GM12878 (cell line): ENCODE measurements around the gene PTPN2. TPM values are rescaled to one million over a fixed set of nuclear protein-coding genes. Genes with fewer than 3 reads are reported as not detected.

Source experiments
- ATAC-seq: fragments of 200-7000 bp; cut with Tn5 transposase; 3 replicates; pipeline ENCODE4 v1.9.1; 2020; ENCODE audit warnings: mild to moderate bottlenecking, moderate library complexity
- BruUV-seq: library from RNA; stranded (reverse); fragments of 400-500 nt; replicated peaks from 2 replicates; lab custom pipeline; 2021; lab: Mats Ljungman, UMichigan
- CTCF ChIA-PET: fragments of 300-600 bp; sonication (Branson Sonifier 250); formaldehyde crosslinking; extraction: SDS; loops from one replicate; lab custom pipeline; 2021; ENCODE audit warnings: inconsistent platforms; lab: Yijun Ruan, JAX
- POLR2A ChIA-PET: fragments of 350-600 bp; formaldehyde crosslinking; extraction: SDS; loops from one replicate; lab custom pipeline; 2021; ENCODE audit warnings: inconsistent platforms; lab: Charles Lee
- RAD21 ChIA-PET: fragments of 300-600 bp; sonication (Branson Sonifier 250); formaldehyde crosslinking; loops from one replicate; lab custom pipeline; 2023; ENCODE audit warnings: antibody characterized with exemption; ENCODE audit not compliant: unreplicated experiment; lab: Charles Lee
- SMC1A ChIA-PET: fragments of 300-600 bp; sonication (Branson Sonifier 250); formaldehyde crosslinking; loops from one replicate; lab custom pipeline; 2023; ENCODE audit not compliant: unreplicated experiment, uncharacterized antibody; lab: Charles Lee
- DNase-seq: peaks from one replicate; pipeline ENCODE4 v3.0.0-alpha.2; 2011; ENCODE audit warnings: low read depth, low spot score
- FAIRE-seq: peaks from 3 replicates; lab custom pipeline; 2011; peaks lifted over from hg19 to GRCh38; lab: Jason Lieb, UNC
- H2AFZ ChIP-seq: 2 replicates; pipeline ENCODE4 v1.6.0; 2011; ENCODE audit warnings: low read depth, low read length, control low read depth; ENCODE audit not compliant: control insufficient read depth
- H3K27ac ChIP-seq: 2 replicates; pipeline ENCODE4 v1.5.1; 2011; ENCODE audit warnings: control low read depth; ENCODE audit not compliant: control insufficient read depth, insufficient read depth
- H3K27me3 ChIP-seq, 2 experiments: replicated peaks in 1 of 2; 2 replicates each; pipeline versions ENCODE4 v1.6.0 to v1.6.1; 2011; ENCODE audit warnings: low read length in 1 of 2; ENCODE audit not compliant: control insufficient read depth in 2 of 2, insufficient read depth in 2 of 2
- H3K36me3 ChIP-seq, 2 experiments: 2 replicates each; pipeline ENCODE4 v1.5.1; 2011; ENCODE audit warnings: low read length in 1 of 2; ENCODE audit not compliant: control insufficient read depth in 2 of 2, insufficient read depth in 2 of 2
- H3K4me1 ChIP-seq: 2 replicates; pipeline ENCODE4 v1.6.1; 2011; ENCODE audit warnings: mild to moderate bottlenecking, low read length, moderate library complexity, mixed read lengths; ENCODE audit not compliant: control insufficient read depth, insufficient read depth
- H3K4me2 ChIP-seq: 2 replicates; pipeline ENCODE4 v1.6.0; 2011; ENCODE audit warnings: control low read depth; ENCODE audit not compliant: control insufficient read depth, insufficient read depth
- H3K4me3 ChIP-seq: fragments of 200-600 bp; sonication (generic); 2 replicates; pipeline ENCODE4 v1.5.1; 2016
- H3K79me2 ChIP-seq: 2 replicates; pipeline ENCODE4 v1.6.0; 2011; ENCODE audit warnings: low read length; ENCODE audit not compliant: control insufficient read depth, insufficient read depth
- H3K9ac ChIP-seq: 2 replicates; pipeline ENCODE4 v1.8.0; 2011; ENCODE audit warnings: low read length, control low read depth, mixed read lengths; ENCODE audit not compliant: control insufficient read depth, insufficient read depth
- H3K9me3 ChIP-seq: replicated peaks from 3 replicates; pipeline ENCODE4 v1.5.1; 2011; ENCODE audit warnings: mild to moderate bottlenecking, low read length; ENCODE audit not compliant: control insufficient read depth, insufficient read depth
- H4K20me1 ChIP-seq: 2 replicates; pipeline ENCODE4 v1.6.0; 2011; ENCODE audit not compliant: control insufficient read depth, insufficient read depth
- BRCA1 ChIP-seq: IDR thresholded peaks from 2 replicates; pipeline ENCODE4 v1.6.1; 2011; ENCODE audit warnings: low read depth, low read length, improper control_type of control experiment
- CHD1 ChIP-seq: IDR thresholded peaks from 2 replicates; pipeline ENCODE4 v1.6.1; 2012; ENCODE audit warnings: low read depth, low read length, improper control_type of control experiment
- EGR1 ChIP-seq, 2 experiments: IDR thresholded peaks; 1 replicate in 1 of 2; 2 replicates in 1 of 2; pipeline ENCODE4 v1.6.1; 2011 to 2012; ENCODE audit warnings: low read depth in 2 of 2, low read length in 2 of 2, borderline replicate concordance in 1 of 2, mild to moderate bottlenecking in 1 of 2, moderate library complexity in 1 of 2
- GATAD2B ChIP-seq: fragments of 450-650 bp; conservative IDR thresholded peaks from 2 replicates; pipeline ENCODE4 v1.6.1; 2017; ENCODE audit warnings: low read depth, mild to moderate bottlenecking, moderate library complexity
- MTA3 ChIP-seq: IDR thresholded peaks from 2 replicates; pipeline ENCODE4 v1.6.1; 2012; ENCODE audit warnings: low read length, inconsistent platforms, borderline replicate concordance
- NFYB ChIP-seq: IDR thresholded peaks from 2 replicates; pipeline ENCODE4 v1.6.1; 2011; ENCODE audit warnings: low read depth, mild to moderate bottlenecking, low read length, improper control_type of control experiment, moderate library complexity; ENCODE audit not compliant: insufficient read depth
- RAD21 ChIP-seq: IDR thresholded peaks from 2 replicates; pipeline ENCODE4 v1.6.1; 2011; ENCODE audit warnings: mild to moderate bottlenecking, low read depth, low read length, moderate library complexity; ENCODE audit not compliant: insufficient read depth
- RCOR1 ChIP-seq: conservative IDR thresholded peaks from 2 replicates; pipeline ENCODE4 v1.6.1; 2012; ENCODE audit warnings: low read depth, low read length, improper control_type of control experiment
- STAT1 ChIP-seq: fragments of 450-650 bp; conservative IDR thresholded peaks from 2 replicates; pipeline ENCODE4 v1.6.1; 2014; ENCODE audit warnings: antibody characterized with exemption, mild to moderate bottlenecking
- WGBS: methylation state at CpG from one replicate; pipeline ENCODE4 v1.1.6; 2016; ENCODE audit warnings: low lambda C conversion rate; ENCODE audit not compliant: insufficient replicate concordance, insufficient coverage; ENCODE audit errors: missing lambda C conversion rate; 5-methylcytosine and 5-hydroxymethylcytosine counted together
- in situ Hi-C: fragments of 300-500 bp; cut with MboI; formaldehyde crosslinking; loops from 9 replicates; pipeline ENCODE4 v1.14.3; 2018; ENCODE audit warnings: mixed read lengths
- intact Hi-C: fragments of 100-400 bp; cut with micrococcal nuclease; formaldehyde crosslinking; loops from one replicate; pipeline ENCODE4 v1.14.2; 2022; ENCODE audit not compliant: unreplicated experiment
- polyA plus RNA-seq, 11 experiments: library from polyadenylated mRNA; depleted of rRNA in 4 of 11; unstranded in 6 of 11; stranded (reverse) in 5 of 11; fragments of >200 nt; fragmentation: Nextera tagmentation in 4 of 11; fragmentation: Illumina TruSeq in 1 of 11; extraction: Ambion mirVana in 4 of 11; extraction: Trizol in 1 of 11; gene quantifications; 1 replicate in 1 of 11; 2 replicates in 10 of 11; pipeline versions ENCODE4 v1.2.1 to v1.2.3, GENCODE V29; 2011 to 2016; ENCODE audit warnings: inconsistent platforms in 2 of 11, missing spikeins in 2 of 11, low read depth in 1 of 11
- total RNA-seq, 4 experiments: library from RNA; depleted of rRNA in 3 of 4; stranded (reverse); fragments of >200 nt in 3 of 4; fragmentation: Illumina TruSeq in 1 of 4; extraction: Trizol in 1 of 4; gene quantifications; 2 replicates each; pipeline versions ENCODE4 v1.2.1 to v1.2.3, GENCODE V29; 2013 to 2021
- TF ChIP-seq, protein P1 (sequence below): IDR thresholded peaks from 2 replicates; pipeline ENCODE4 v1.6.1; 2011; ENCODE audit warnings: low read depth, mild to moderate bottlenecking, low read length, moderate library complexity, borderline replicate concordance; ENCODE audit errors: extremely low read depth
- TF ChIP-seq, protein P2 (sequence below): IDR thresholded peaks from 2 replicates; pipeline ENCODE4 v1.6.1; 2011; ENCODE audit warnings: mild to moderate bottlenecking, low read depth, low read length, moderate library complexity; ENCODE audit not compliant: insufficient replicate concordance

PTPN2 gene
- total and polyA plus RNA-seq, 10 of the 15 experiments (the other 5 are each of a cell fraction or from before 2014, with no cell fraction given) = 46.5 to 86.7 (median 64.6) TPM

DNA sequence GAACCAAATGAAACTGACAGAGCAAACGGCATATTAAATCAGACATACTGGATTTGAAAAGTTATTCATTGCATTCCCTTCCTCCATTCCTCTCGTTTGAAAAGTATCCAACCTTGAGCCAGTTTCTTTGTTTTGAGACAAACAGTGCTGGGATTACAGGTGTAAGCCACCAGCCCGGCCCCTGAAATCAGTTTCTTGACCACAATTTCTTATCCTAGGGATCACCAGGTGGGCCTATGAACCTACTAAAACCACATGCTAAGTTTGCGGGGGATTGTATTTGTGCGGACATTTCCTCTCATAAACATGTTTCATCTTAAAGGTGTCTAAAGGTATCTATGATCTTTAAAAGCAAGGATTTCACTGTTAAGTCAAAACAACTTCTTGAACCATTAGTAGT lies 11.6 kb downstream of the PTPN2 start:
- DNase-seq (no peak), ATAC-seq (no peak), FAIRE-seq (no peak)
- Histone ChIP-seq H3K4me2 (peak overlapping the region; percentile 63; the same call in 1 of the 2 replicates), H3K9me3 (no peaks in the 10 kb centered on the region), H3K9ac (no peak overlapping the region), H3K36me3 (no peaks in the 10 kb centered on the region; a peak in 1 of 4 replicates), H3K27me3 (no peaks in the 10 kb centered on the region), H2AFZ (no peak overlapping the region), H4K20me1 (no peaks in the 10 kb centered on the region), H3K4me3 (no peak overlapping the region), H3K4me1 (peaks cover 16% of the 10 kb centered on the region), H3K27ac (no peak overlapping the region), H3K79me2 (peaks cover 54% of the 10 kb centered on the region)
- POLR2A ChIA-PET = no interaction called here
- SMC1A ChIA-PET = interaction anchor here (1.4 kb wide), 1 partner anchor 10 kb away, joined by 6 read pairs; no protein-coding TSS in a partner anchor
- RAD21 ChIA-PET = no interaction called here
- no TSS peak for BruUV-seq
- CTCF ChIA-PET = no interaction called here
- intact Hi-C loops = no loop called here
- in situ Hi-C loops = no loop called here
- WGBS = 81% methylated on average over 5 of the region's 5 CpGs
- TF ChIP-seq, protein P1, sequence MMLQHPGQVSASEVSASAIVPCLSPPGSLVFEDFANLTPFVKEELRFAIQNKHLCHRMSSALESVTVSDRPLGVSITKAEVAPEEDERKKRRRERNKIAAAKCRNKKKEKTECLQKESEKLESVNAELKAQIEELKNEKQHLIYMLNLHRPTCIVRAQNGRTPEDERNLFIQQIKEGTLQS = no peak
- TF ChIP-seq CHD1 (no peak), EGR1 (IDR thresholded peaks at IDR 0.05; ENCODE audit: borderline replicate concordance in 1 of 2, low read depth in 2 of 2, low read length in 2 of 2) (no peak), NFYB (no peak), BRCA1 (no peak), RCOR1 (no peak), RAD21 (no peak), GATAD2B (no peak), MTA3 (no peak), STAT1 (no peak)
- TF ChIP-seq, protein P2, sequence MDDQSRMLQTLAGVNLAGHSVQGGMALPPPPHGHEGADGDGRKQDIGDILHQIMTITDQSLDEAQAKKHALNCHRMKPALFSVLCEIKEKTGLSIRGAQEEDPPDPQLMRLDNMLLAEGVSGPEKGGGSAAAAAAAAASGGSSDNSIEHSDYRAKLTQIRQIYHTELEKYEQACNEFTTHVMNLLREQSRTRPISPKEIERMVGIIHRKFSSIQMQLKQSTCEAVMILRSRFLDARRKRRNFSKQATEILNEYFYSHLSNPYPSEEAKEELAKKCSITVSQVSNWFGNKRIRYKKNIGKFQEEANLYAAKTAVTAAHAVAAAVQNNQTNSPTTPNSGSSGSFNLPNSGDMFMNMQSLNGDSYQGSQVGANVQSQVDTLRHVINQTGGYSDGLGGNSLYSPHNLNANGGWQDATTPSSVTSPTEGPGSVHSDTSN = no peak
